ENCODE data around the gene A2M.

Gene A2M

DNA sequence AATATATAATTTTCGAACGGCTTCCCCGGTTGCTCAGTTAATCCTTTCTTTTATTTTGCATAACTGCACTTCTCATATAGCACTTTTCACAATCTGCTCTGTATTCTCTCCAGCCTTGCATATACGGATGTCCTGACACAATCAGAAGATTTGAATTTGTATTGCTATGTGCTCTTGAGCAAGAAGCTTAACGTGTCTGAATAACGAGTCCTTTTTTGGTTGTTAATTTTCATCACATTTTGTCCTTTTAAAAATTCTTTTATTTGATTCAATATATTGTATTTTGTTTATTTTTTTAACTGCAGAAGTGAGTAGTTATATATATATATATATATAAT lies 17.6 kb downstream of the A2M start:
- DNase-seq = no peak

DNA sequence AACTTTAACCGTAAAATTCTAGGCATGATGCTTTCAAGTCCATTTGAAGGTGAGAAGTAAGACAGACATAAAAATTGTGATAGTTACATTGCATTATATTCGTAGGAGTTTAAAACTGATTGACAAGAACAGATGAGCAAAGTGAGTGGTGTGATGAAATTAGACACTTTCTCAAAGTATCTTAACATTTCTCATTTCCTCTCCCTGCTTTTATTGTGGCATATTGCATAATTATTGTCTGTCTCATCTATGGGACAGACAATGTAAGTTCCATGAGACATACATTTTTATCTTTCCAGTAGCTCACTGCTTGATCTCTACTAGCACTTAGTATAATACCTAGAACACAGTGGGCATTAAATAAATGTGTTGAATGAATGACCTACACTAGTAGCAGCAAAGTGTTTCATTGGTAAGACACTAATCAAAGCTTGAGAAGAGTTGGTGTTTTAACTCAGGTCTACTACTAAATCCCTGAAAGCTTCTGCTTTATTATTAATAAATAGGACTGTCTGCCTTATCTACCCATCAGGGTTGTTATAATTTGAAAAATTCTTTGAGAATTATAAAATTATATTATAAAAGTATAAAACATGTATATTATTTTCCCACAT lies 19.0 kb downstream of the A2M start:
- DNase-seq = no peak

DNA sequence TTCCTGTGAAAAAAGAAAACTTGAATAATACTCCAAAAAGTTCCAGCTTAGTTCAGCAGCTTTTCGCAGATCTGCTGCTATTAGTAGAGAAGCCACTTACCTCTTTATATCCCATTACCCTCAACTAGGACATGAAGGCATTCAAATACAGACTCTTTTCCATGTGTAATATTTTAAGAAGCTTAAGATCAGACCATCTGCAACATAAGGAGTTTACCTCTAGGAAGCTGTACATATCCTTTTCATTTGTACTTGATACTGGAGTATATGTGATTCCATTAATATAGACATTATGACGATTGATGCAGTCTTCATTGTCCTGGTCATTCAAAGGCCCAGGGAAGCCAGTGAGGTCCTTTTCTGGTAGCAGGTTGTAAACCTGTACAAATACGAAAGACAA lies 20.4 kb downstream of the A2M start:
- DNase-seq = no peak

DNA sequence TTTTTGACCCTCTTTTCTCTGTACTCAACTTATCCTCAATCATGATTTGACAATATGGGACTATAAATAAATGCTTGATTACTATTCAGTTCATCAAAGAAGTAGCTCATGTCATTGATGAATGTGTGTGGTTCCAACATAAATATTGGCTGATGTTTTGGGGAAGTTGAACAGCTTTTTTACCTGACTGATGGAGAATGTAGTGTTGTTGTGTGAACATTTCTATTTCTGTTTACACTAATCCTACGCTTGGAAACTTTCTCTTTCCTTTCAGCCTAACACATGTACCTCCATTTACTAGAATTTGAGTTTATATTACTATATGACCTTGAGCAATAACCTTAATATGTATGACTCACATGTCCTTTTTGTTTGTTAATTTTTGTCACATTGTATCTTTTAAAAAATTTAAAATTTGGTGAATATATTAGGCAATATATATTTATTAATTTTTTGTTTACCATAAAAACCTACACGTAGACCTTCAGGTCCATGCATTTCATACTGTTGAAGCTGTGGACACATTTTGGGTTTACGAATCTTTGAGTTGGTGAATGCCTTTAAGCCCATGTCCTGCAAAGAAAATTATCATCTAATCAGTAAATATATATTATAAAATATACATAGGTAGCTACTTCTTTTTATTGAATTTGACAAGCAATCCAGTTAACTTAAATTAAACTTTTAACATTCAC lies 21.1 kb downstream of the A2M start:
- DNase-seq = no peak

DNA sequence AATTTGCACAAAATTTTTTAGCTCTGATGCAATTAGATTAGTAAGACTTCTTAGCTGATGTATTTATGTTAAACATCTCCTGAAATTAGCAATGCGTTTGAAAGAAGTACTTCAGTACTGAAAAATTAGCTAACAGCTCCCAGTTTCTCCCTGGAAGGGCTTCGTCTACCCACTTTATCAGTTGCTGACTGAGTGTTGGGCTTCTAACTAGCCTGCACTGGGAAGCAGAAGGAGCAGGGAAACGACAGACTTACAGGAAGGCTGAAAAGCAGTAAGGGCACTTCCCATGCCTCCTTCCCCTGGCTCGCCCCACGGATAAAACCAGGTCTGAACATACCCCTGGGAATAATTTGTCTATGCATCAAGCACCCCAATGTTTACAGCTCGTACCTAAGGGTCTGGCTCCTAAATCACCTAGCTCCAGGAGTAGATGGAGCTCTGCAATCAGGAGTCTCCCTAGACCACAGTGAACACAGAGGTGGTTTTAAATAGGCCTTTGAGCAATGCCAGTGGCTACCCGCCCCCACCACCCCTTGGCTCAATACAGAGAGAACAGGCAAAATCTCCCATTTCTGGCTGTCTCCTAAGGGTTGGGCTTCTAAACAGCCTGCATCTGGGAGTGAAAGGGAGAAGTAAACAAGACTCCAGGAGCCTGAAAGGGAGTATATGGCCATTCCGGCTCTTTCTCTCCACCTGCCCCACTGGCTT lies 23.7 kb downstream of the A2M start:
- DNase-seq = no peak

DNA sequence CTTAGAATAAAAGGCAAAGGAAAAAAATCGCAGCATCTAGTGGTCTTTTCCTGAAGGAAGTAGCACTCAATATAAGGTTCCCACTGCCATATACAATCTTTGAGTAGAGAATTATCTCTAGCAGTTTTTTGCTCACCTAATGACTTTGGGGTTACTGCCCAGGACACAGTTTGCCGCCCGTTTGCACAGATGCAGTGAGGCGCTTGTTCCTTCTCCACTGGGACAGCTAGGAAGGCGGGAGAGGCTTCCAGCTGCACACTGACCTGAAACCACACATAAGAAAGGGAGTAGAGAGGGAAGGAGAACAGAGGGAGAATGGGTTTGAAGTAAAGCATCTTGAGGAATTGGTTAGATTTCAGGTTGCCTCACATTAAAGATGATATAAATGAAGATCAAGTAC lies 25.5 kb downstream of the A2M start:
- no peak for DNase-seq

DNA sequence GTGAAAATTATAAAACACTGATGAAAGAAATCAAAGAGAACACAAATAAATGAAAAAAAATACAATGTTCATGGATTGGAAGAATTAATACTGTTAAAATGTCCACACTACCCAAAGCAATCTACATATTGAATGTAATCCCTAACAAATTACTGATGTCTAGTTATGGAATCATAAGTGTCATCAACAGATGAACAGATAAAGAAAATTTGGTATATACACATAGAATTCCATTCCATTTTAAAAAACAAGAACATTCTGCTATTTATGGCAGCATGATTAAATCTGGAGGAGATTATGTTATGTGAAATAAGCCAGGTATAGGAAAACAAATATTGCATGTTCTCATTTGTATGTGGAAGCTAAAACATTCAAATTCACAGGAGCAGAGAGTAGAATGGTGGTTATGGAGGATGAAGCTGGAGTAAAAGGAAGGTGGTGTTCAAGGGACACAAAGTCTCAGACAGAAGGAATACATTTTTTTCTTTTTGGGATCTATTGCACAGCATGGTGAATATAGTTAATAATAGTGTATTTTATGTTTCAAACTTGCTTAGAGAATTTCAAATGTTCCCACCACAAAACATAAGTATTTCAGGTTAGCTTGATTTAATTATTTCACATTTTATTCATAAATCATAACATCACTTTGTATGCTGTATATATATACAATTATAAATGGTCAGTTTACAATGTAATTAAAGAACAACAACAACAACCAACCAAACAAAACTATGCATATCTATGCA lies 28.5 kb downstream of the A2M start:
- DNase-seq = no peak

DNA sequence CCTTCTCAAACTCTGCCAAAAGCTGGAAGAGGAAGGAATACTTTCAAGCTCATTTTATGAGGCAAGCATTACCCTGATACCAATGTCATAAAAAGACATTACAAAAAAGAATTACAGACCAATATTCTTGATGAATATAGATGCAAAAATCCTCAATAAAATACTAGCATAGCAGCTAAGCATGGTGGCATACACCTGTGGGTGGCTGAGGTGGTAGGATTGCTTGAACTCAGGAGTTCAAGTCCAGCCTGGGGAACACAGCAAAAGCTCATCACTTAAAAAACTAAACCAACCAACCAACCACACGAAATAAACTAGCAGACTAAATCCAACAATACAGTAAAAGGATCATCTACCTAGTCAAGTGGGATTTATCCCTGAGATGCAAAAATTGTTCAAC lies 29.6 kb downstream of the A2M start:
- DNase-seq = no peak

DNA sequence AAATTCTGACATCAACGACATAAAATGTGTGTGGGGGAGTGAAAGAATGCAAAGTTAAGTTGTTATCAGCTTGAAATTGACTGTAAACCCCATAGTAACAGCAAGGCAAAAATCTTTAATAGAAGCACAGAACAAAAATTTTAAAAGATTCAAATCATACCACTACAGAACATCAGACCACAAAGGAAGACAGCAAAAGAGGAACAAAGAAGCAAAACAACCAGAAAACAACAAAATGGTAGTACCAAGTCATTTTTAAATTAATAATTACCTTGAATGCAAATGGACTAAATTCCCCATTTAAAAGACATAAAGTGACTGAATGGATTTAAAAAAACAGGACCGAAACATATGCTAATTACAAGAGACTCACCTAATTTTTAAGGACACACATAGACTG lies 31.3 kb downstream of the A2M start:
- no peak for DNase-seq

DNA sequence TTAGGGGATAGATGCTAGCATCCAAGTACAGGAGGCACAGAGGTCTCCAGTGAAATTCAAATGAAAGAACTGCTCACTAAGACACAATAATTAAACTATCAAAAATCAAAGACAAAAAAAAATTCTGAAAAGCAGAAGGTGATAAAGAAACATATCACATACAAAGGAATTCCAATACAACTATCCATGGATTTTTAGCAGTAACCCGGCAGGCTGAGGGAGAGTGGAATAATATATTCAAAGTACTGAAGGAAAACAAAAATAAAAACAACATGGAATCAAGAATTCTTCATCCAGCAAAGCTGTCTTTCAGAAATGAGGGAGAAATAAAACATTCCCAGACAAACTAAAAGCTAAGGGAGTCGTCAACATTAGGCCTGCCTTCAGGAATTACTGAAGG lies 31.9 kb downstream of the A2M start:
- no peak for DNase-seq

DNA sequence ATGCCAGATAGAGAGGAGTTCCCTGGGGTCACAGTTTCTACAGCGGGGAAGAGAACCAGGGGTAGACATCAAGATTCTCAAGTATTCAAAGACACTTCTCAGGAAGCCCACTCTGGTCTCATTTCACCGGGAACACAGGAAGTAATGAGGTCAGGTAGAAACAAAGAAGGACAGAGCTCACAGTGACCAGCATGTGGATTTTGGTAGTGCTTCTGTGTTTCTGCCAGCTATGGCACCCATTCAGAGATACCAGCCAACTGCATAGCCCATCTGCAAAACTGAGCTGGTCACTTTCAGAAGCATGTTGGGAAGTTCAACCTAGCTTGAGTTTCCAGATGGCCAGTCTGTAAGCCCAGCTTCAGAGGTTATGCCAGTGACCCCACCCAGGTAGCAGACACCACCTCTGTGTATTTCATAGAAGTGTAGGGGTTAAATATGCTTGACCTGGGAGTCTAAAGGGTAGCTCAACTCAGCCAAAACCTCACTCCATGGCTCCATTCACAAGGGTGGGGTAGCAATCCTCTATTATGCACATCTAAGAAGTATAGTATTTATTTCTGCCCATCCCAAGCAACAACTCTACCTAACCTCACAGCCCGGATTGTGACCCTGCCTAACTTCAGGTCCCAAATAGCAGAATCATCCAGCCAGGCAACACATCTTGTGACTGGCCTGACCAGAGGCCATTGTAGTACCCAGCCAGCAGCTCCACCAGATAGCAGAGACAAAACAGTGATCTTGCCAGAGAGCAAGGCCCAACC lies 33.9 kb downstream of the A2M start:
- DNase-seq = no peak

DNA sequence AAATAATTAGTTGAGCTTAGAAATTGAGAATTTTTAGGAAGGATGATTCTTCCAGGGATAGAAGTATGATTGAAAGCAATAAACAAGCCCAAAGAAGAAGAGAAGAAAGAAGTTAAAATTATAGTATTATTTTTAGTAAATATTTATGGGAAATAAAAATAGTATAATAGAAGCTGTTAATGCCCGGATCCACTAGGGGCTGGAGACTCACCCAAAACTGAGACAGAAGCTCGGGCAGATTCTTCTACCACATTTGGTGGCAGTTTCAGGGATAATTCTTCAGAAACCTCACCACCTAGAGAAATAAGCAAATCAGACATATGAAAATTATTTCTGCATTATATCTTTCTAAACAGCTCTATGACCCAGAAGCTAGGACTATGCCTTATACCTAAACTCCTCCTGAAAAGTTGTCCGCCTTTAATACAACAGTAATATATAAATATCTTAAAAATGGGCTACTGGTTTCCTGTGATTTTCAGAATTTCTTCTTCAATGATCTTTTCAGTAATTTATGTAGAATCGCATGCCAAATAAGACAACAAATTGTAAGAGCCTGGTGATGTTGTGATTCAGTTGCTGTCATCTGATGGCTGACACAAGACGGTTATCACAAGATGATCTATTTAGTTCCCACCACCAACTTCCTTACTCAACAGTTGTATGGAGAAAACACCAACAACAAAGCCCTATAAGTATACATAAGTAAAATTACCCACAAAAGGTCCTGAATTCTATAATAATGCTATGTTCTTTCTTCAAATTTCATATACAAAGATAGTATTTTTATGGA lies 35.6 kb downstream of the A2M start:
- no peak for DNase-seq

DNA sequence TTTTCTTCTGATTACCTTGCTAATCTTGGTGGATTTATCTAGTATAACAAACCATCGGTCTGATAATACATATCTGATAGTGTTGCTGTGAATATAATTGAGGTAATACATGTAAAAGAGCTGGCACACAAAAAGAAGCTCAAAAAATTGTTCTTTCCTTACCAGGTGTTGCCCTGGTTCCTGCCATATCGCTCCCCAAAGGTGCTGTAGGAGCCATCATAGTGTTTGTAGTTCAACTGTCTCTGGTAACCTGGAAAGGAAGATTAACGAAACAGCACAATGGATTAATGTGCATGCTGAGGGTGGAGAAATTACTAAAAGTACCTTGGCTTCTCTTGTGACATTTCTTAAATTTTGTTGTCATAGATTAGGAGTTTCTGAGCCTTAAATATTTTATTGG lies 36.6 kb downstream of the A2M start:
- no peak for DNase-seq

DNA sequence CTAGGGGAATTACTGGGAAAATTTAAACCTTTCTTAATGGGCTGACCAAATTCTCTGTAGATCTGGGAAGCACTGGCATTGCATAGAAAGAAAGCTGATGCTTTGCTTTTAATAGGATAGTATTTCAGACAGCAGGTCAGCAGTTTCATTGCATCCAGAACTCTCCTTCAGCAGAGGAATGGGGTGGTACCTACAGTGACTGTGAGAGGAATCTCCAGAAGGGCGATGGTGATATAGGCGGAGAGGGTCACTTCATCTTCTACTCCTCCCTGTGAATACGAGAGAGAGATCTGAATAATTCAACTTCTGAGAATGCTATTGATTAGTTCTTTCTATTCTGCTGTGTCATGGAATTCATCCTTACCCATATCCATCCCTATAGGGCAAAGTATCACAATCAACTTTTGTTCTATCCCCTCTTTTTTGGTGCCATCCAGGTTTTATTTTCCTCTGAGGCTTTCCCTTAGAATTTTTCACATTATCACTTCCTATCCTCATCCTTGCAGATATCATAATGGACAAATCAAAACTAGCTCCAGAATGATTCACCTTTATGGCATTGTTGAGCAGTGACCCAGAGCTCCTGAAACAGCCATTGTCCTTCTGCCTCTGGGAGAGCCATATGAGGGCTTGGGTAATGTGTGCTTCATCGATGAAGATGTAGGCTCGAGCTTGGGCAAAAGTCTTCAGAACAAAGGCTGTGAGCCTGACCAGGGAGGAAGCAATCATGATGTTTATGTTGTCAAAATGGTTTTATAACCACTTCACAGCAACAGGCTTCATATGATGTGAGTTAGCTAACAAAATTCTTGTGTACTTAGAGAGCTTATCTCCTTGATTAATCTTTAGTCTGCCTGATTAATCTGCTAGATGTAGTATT lies 38.3 kb downstream of the A2M start:
- no peak for DNase-seq

DNA sequence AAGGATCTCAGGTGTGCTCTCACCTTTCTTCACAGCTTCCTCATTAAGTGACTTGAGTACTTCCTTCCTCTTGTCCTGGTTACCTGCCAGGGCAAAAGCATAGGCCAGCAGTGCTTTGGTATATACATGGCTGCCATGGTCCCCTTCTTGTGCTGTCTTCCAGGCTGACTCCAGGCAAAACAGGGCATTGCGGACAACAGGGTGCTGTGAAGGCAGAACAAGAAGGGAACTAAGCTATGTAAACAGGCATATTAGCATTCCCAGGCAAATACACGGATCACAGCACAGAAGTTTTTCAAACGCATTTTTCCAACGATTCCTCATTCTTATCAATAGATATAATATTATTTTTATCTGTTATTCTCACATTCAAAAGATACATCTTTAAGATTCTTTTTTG lies 39.0 kb downstream of the A2M start:
- no peak for DNase-seq

DNA sequence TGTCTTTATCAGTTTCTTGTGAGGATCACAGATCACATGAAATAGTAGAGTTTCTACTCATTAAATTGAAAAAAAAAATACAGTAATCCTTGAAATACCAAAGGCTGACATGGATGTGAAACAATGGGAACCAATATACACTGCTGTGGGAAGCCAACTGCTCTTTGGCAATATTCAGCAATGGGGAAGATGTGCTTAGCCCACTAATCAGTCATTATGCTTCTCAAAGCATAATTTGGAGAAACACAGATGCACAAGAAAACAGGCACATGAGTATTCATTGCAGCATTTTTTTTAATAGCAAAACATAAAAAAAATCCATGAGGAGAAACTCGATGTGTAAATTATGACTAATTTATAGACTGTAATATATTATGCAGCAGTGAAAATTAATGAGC lies 40.6 kb downstream of the A2M start:
- no peak for DNase-seq

DNA sequence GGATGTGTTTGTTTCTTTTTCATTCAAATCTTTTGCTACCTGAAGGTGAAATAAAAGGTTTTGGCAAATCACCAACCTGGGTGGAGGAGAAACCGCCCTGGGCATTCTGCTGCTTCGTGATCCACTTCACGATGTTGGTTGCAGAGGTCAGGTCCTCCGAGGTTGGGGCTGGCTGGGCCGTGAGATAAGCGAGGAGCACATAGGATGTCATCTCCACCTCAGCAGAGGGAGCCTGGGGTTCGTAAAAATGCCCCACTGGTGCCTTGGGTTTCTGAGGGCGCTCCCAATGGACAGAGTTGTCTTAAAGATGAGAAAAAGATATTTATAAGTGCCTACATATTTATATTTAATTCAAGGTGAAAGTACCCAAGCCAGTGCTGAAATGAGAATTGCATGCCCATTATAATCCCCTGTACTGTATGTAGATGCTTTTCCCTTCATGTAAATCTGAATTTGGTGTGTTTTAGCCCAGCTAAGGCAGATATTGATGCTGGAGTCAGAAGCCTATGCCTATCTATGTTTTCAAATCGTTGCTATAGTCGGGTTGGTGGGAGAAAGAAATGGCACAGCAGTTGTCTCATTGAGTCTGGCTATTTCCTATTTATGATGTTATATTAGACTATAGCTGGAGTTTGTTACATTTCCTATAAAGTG lies 41.1 kb downstream of the A2M start:
- no peak for DNase-seq

DNA sequence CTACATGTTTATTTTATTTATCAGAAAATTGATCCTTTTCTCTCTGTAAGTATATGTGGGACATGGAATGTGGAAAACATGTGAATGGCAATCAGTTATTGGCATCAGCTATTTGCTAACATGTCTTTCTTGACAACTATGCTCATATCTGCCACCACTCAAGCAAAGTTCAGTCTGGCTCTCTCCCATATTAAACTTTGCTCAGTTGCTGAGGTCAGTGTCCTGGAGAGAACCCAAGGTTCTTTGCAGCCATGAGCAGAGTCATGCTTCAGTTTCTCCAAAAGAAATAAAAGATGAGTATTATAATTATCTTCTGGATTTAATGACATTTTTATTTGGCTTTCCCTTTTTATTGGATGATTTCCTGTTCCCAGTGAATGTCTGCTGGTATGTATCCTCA lies 42.6 kb downstream of the A2M start:
- DNase-seq = no peak

DNA sequence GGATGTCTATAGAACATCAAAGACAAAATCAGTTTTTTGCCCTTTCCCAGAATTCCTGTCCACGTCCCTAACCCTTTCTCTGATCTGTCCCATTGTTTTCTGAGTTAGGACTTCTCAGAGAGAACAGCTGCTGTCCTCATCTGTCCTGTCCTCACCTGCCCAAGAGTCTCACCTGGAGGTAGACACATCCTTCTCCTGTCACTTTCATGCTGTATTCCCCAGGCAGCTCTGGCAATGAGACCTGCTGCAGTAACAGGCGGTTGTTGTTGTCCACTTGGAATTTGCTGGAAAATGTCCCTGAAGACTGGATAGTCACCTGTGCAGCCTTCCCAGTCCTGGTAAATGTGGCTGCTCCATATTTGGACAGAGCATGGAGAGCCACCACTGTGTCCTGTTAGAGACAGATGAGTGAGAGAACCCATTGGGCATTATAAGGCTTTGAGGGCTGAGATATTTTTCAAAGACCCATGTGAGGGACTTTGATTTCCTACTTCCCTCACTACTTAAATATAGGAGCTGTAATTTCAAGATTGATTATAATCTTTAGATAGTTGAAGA lies 43.2 kb downstream of the A2M start:
- DNase-seq = no peak

DNA sequence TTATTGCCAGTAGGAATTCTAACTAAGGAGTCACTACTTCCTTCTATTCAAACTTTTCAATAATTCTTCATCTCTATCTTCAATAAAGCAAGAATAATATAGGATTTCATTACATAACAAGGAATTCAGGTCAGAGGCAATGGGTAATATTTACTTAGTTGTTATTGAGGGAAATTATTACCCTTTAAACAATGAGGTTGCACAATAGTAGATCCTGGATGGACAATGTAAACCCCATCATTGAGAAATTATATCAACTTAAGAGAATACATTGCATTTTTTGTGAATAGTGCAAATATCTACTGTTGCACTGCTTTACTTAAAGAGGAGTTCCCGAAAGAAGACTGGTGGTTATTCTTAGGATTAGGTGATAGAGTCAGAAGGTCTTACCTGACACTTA lies 43.8 kb downstream of the A2M start:
- no peak for DNase-seq
